Fibroblast of pulmonary artery (primary cell): Measurements from ENCODE around the gene NOS1AP.
"Not testable (repeated sequence)": the region's sequence is repeated elsewhere in the genome, so short reads cannot be mapped to it uniquely, and the experiment has no call there.

Experiments used
- DNase-seq: peaks from one replicate; pipeline ENCODE4 v3.0.0-alpha.2; 2010; ENCODE audit warnings: low read depth
- H3K4me3 ChIP-seq: replicated peaks from 2 replicates; pipeline ENCODE4 v1.5.1; 2011; ENCODE audit warnings: low read depth, mild to moderate bottlenecking, control low read depth, low read length, moderate library complexity
- TF ChIP-seq, protein P1 (sequence below): IDR thresholded peaks from 2 replicates; pipeline ENCODE4 v1.5.1; 2011; ENCODE audit warnings: mild to moderate bottlenecking, control low read depth, low read length, inconsistent platforms; ENCODE audit errors: missing control alignments

The NOS1AP gene

DNA sequence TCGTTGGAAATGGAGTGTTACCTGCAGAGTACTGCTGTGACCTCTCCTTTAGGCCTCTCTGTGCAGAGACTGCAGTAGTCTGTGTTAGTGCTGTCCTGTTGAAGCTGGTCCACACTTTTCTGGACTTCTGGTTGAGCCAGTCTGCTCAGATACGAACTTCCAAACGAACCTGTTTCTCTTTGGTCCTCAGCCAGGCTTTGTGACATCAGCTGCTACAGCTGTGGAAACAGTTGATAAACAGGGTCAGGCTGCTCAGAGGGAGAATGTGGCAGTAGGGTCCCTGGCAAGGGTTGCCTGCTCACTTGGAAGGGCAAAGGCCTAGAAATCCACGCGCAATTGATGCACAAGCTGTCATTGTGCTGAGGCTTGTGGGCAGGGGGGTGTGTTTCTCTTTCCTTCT is 98.8 kb downstream of the NOS1AP start:
- H3K4me3 ChIP-seq = no peak overlapping the region
- no peak for DNase-seq
- TF ChIP-seq, protein P1, sequence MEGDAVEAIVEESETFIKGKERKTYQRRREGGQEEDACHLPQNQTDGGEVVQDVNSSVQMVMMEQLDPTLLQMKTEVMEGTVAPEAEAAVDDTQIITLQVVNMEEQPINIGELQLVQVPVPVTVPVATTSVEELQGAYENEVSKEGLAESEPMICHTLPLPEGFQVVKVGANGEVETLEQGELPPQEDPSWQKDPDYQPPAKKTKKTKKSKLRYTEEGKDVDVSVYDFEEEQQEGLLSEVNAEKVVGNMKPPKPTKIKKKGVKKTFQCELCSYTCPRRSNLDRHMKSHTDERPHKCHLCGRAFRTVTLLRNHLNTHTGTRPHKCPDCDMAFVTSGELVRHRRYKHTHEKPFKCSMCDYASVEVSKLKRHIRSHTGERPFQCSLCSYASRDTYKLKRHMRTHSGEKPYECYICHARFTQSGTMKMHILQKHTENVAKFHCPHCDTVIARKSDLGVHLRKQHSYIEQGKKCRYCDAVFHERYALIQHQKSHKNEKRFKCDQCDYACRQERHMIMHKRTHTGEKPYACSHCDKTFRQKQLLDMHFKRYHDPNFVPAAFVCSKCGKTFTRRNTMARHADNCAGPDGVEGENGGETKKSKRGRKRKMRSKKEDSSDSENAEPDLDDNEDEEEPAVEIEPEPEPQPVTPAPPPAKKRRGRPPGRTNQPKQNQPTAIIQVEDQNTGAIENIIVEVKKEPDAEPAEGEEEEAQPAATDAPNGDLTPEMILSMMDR = no peak

DNA sequence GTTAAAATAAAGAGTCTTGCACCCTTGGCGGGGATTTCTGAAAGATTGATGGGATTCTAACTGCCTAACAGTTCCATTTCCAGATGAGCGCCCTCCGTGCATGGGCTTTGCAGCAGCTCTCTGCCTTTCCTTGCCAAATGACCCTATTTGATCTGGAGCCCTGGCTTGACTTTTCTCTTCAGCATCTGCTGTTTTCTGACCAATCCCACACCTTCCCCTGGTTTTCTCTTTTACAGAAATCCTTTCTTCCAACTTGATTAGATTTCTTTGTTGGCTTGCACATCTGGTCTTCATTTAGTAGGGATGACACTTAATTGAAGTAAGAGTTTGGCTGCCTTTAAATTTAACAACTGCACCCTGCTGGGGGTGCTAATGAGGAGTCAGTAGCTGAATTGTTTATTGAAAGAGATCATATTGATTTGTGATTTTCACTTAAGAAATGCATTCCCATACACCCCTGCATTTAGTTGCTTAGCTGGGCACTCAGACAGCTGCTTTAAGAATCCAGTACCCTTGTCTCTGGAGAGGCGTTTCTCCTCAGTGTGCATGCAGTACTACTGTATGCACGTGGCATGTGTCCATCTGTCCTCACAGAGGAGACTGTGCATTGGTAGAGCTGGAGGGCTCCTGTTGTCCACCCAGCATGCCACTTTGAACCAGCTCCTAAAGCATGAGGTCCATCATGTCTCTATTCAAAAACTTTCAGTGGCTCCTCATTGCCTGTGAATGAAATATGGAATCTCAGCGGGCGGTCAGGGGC is 99.7 kb downstream of the NOS1AP start:
- no peak overlapping the region for H3K4me3 ChIP-seq
- TF ChIP-seq, protein P1 = no peak
- DNase-seq = no peak

DNA sequence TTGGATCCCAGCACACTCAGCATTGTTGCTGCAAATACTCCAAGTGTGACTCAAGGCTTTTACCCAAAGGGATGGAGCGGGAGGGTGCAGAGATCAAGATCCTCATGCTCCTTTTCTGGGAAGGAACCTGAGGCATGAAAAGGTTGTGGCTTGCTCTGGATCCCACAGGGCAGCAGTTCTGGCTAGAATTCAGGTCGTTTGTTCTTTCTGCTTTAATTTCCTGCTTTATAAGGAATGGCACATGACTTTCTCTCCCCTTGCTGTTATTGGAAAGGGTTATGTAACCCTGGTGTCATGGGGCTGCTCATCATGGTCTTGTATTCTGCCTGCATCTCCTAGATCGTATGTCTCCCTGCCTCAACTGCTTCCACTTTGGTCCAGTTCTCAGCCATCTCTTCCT is 101.6 kb downstream of the NOS1AP start:
- TF ChIP-seq, protein P1 = no peak
- no peak for DNase-seq
- H3K4me3 ChIP-seq = no peak overlapping the region

DNA sequence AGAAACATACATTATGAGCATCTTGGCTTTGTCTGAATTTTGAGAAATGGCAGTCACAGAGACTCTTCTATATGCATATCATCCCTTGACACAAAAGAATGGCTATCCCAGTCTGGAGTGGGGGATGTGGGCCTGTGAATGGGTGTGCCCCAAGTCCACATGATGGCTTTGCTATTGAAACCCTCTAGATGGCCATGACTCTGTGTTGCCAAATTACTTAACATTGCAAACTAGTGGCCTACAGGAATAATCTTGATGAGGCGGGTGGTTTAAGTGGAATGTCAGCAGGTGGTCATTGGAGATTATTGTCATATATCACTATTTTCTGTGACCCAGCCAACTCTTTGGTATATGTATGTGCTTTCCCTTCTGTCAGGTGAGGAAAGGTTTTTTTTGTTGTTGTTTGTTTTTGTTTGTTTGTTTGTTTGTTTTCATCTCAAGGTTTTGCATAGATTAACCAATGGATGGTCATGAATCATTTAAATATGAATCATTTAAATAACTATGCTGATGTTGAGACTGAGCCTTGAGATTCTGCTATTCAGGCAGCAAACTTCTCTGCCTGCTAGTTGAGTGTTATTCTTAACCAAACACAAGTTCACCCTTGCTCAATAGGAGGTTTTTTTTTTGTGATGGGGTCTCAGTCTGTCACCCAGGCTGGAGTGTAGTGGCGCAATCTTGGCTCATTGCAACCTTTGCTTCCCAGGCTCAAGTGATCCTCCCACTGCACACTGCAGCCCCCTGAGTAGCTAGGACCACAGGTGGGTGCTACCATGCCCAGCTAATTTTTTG is 103.0 kb downstream of the NOS1AP start:
- TF ChIP-seq, protein P1 = no peak
- DNase-seq = no peak
- no peak overlapping the region for H3K4me3 ChIP-seq

DNA sequence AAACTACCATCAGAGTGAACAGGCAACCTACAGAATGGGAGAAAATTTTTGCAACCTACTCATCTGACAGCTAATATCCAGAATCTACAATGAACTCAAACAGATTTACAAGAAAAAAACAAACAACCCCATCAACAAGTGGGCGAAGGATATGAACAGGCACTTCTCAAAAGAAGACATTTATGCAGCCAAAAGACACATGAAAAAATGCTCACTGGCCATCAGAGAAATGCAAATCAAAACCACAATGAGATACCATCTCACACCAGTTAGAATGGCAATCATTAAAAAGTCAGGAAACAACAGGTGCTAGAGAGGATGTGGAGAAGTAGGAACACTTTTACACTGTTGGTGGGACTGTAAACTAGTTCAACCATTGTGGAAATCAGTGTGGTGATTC is 104.1 kb downstream of the NOS1AP start:
- not testable (repeated sequence) for DNase-seq

DNA sequence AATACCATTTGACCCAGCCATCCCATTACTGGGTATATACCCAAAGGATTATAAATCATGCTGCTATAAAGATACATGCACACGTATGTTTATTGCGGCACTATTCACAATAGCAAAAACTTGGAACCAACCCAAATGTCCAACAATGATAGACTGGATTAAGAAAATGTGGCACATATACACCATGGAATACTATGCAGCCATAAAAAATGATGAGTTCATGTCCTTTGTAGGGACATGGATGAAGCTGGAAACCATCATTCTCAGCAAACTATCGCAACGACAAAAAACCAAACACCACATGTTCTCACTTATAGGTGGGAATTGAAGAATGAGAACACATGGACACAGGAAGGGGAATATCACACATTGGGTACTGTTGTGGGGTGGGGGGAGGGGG is 104.5 kb downstream of the NOS1AP start:
- DNase-seq, H3K4me3 ChIP-seq: not testable (repeated sequence)

More for the DNA sequence above, 104.1 kb downstream of the NOS1AP start:
- not testable (repeated sequence) for H3K4me3 ChIP-seq

DNA sequence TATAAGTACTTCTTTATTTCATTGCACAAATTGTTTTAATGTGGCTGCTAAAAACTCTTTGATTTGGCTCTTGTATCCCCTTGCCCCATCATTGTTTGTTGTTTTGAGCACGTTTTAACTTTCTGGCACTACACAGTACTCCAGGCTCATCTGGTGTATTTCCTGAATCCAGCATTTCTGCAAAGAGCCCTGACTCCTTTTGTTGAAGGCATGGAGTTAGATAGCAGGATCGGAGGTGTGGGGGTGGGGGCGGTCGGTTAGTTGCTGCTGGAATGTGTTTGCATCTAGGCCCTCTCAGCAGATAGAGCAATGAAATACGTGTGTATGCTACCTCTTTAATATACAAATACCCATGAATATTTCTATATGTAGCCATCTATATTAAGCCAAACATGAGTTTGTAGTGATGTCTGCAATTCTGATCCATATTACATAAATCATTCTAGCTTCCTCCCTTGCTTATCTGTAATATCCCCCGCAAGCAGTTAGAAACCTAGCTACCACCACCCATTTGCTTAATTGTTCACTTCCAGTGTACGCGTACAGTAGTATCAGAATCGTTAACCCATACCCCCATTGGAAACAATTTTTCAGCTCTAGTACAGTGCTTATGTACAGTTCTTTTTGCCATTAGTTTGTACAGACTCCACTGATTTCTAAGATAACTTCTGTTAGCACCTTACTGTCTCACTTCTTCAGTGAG is 106.0 kb downstream of the NOS1AP start:
- DNase-seq = no peak
- TF ChIP-seq, protein P1 = no peak
- no peak overlapping the region for H3K4me3 ChIP-seq
